ENCODE data around the gene TRAPPC13.
A peak's percentile ranks its signal among the peaks of the same experiment; 100 is the strongest.
"Not testable (repeated sequence)": the region's sequence is repeated elsewhere in the genome, so short reads cannot be mapped to it uniquely, and the experiment has no call there.

Gene TRAPPC13

GRCh38 chr5:65624571-65625555 is at the start of gene TRAPPC13, which contains the start of gene SHLD3:
Gene TRAPPC13, plus strand, starts transcription at chr5:65625027. Its CDS starts 34 bp downstream, at chr5:65625061.
Gene SHLD3, plus strand, starts transcription at chr5:65625027. Its CDS starts 4,561 bp downstream, at chr5:65629588.
- DNase-seq: peak; percentile 86

GRCh38 chr5:65577141-65577540 is 47.7 kb upstream of the TRAPPC13 start:
- DNase-seq: no peak

GRCh38 chr5:65588694-65589093 is 36.1 kb upstream of the TRAPPC13 start:
- no peak for DNase-seq

- not testable (repeated sequence) for DNase-seq
These were observed 23.1 kb upstream of the TRAPPC13 start for GRCh38 chr5:65601761-65602160.

- DNase-seq: peak; percentile 2
These were observed 13.3 kb upstream of the TRAPPC13 start for GRCh38 chr5:65611524-65611923.

- no peak for DNase-seq
These were observed 12.4 kb upstream of the TRAPPC13 start for GRCh38 chr5:65612298-65612907.

GRCh38 chr5:65620021-65620420 is 4.8 kb upstream of the TRAPPC13 start:
- no peak for DNase-seq

- DNase-seq: not testable (repeated sequence)
These were observed 2.9 kb upstream of the TRAPPC13 start for GRCh38 chr5:65621961-65622360.

- DNase-seq: no peak
These were observed 1.3 kb upstream of the TRAPPC13 start for GRCh38 chr5:65623482-65623881.

GRCh38 chr5:65624025-65624570 is 729 bp upstream of the TRAPPC13 start, which contains the start of gene TRIM23:
Gene TRIM23, minus strand, starts transcription at chr5:65624333. Its CDS starts 59 bp downstream, at chr5:65624274.
- peak; percentile 86 for DNase-seq

- DNase-seq: no peak
These were observed 916 bp downstream of the TRAPPC13 start for GRCh38 chr5:65625743-65626142.

- DNase-seq: no peak
These were observed 6.2 kb downstream of the TRAPPC13 start for GRCh38 chr5:65630981-65631380.

GRCh38 chr5:65640240-65640639 is 15.4 kb downstream of the TRAPPC13 start:
- no peak for DNase-seq

- no peak for DNase-seq
These were observed 22.1 kb downstream of the TRAPPC13 start for GRCh38 chr5:65646938-65647337.

GRCh38 chr5:65647941-65648340 is 23.1 kb downstream of the TRAPPC13 start:
- DNase-seq: no peak

- DNase-seq: no peak
These were observed 26.3 kb downstream of the TRAPPC13 start for GRCh38 chr5:65651144-65651543.

GRCh38 chr5:65654713-65655112 is 29.9 kb downstream of the TRAPPC13 start:
- DNase-seq: no peak

- DNase-seq: no peak
These were observed 39.1 kb downstream of the TRAPPC13 start for GRCh38 chr5:65663804-65664521.

- no peak for DNase-seq
These were observed 43.9 kb downstream of the TRAPPC13 start for GRCh38 chr5:65668696-65669095.

- DNase-seq: no peak
These were observed 48.0 kb downstream of the TRAPPC13 start for GRCh38 chr5:65672796-65673195.

- DNase-seq: no peak
These were observed 49.9 kb downstream of the TRAPPC13 start for GRCh38 chr5:65674749-65675148.

- not testable (repeated sequence) for DNase-seq
These were observed 51.2 kb downstream of the TRAPPC13 start for GRCh38 chr5:65676056-65676455.

GRCh38 chr5:65682148-65682547 is 57.3 kb downstream of the TRAPPC13 start:
- no peak for DNase-seq

Data from NCI-H2171 treated with DMSO at 0.1 percent for 48 hours (cell line).